GM19351 (cell line): ENCODE data around the gene NRBF2.
A peak's percentile ranks its signal among the peaks of the same experiment; 100 is the strongest.

Experiments
- ATAC-seq: cut with Tn5 transposase; IDR thresholded peaks from one replicate; pipeline ENCODE4 v1.9.1; 2021; ENCODE audit warnings: mild to moderate bottlenecking, moderate library complexity; ENCODE audit not compliant: unreplicated experiment

NRBF2 gene

GRCh38 chr10:63157845-63158624, 24.9 kb downstream of the NRBF2 start:
- ATAC-seq = peak; percentile 67

GRCh38 chr10:63161592-63161991, 28.5 kb downstream of the NRBF2 start:
- no peak for ATAC-seq

DNA sequence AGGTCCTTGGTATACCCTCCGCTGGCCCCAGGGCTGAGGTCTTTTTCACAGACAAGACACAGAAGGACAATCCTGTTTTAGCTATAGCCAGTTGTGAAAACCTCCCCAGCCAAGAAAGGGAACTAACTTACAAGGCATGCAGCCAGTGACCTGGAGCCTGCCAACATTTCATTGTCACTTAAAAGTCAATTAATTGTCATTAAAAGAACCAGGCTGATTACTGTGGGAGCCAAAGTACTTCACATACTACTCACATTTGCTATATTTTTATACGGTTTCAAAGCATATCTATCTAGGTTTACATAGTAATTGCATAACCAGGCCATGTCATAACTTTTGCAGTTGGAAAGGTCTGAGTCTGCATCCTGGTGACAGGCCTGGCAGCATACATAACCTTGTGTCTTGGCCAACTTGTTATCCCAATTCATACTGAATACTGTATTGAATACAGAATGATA, 31.1 kb downstream of the NRBF2 start:
- no peak for ATAC-seq

DNA sequence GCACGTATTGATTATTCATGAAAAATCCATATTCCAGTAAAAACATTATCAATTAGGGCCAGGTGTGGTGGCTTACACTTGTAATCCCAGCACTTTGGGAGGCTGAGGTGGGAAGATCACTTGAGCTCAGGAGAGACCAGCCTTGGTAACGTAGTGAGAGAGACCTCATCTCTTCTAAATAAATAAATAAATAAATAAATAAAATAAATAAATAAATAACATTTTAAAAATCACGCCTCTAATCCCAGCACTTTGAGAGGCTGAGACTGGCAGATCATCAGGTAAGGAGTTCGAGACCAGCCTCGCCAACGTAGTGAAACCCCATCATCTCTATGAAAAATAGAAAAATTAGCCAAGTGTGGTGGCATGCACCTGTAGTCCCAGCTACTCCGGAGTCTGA, 32.1 kb downstream of the NRBF2 start:
- no peak for ATAC-seq

DNA sequence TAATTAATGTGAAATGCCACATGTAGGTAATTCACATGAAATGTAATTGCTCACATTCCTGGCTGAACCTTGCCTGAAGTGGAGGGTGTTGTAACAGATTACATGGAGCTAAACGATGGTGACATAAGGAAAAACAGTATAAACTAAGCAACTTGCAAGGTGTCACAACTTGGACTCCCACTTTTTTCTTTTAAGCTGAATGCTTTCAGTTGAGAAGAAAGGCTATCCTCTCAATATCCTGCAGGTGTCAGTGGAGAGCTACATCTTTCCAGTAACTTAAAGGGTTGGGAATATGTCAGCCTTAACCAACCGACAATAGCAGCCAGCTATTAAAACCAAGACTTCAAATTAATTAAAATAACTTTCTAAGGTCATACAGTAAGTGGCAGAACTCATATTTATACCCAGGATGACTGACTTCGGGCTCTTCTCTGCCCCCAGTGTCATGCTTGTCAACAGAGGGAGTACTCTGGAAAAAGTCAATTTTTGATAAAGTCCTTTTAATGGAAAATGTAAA, 33.7 kb downstream of the NRBF2 start:
- peak; percentile 64 for ATAC-seq

DNA sequence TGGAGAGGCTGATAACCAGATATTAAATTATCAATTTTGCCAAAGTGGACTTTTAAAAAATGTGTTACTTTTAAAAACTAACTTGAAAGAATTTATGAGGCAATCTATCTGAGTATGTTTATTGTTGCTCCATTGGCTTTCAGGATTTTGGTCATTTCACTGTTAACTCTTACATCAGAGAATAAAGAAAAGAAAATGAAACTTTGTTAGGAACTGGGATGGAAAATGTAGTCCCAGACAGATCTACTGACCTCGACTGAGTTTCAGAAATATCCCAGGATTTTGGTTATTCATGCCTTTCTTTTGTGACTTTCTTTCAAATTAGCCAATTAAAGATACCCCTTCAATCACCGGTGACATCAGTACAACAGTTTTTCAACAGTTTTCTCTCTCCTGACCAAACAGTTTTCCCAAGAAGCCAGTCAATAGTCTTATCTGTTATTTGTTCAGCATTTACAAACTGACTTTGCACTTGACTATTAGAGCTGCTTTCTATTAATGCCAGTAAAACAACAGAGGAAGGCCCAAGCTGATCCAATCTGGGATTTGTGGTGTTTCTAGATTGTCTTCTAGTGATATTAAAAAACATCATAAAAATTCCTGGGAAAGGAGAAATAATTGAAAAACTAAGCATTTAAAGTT, 35.8 kb downstream of the NRBF2 start:
- no peak for ATAC-seq

- no peak for ATAC-seq
Observed at GRCh38 chr10:63169624-63170023, 36.5 kb downstream of the NRBF2 start.

DNA sequence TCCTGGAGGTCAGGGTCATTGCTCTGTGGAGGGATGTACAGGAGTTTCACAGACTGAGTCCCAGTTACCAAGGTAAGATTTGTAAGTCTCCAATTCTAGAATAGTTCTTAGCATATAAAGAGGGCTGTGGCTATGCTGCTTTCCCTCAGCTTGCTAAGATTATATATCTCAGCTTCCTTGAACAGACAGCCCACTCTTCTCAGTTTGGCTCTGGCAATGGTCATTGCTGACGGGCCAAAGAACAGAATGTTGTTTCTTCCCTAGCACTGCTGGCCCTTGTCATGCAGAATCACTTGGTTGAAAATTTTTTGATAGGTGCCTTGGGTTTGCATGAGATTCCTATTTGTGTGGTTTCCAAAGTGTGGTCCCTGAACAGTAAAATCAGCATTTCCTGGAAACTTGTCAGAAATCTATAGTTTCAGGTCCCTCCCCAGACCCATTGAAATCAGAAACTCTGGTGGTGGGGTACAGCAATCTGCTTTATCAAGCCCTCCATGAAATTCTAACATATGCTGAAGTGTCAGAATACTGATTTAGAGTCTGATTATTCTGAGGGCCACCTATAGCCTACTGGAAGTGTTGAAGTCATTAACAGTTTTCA, 38.2 kb downstream of the NRBF2 start:
- no peak for ATAC-seq

GRCh38 chr10:63171926-63172325, 38.8 kb downstream of the NRBF2 start:
- ATAC-seq = no peak

DNA sequence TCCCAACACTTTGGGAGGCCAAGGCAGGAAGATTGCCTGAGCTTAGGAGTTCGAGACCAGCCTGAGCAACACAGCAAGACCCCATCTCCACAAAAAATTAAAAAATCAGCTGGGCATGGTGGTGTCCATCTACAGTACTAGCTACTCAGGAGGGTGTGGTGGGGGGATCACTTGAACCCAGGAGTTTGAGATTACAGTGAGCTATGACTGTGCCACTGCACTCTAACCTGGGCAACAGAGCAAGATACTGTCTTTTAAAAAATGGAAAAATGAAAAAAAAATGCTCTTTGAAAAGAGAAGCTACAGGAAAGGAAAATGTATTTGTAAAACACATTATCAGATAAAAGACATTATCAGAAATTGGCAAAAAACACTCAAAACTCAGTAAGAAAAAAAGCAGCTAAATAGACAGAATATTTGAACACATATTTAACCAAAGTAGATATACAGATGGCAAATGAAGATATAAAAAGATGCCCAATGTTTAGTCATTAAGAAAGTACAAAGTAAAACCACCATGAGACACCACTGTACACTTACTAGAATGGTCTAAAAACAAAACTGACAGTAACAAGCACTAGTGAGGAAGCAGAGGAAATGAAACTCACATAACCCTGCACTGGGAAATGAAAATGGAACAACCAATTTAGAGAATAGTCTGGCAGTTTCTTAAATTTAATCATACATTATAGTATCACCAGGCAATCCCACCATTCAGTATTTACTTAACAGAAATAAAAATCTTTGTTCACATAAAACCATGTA, 40.5 kb downstream of the NRBF2 start:
- peak; percentile 100 for ATAC-seq

- no peak for ATAC-seq
Observed at GRCh38 chr10:63175534-63175933, 42.4 kb downstream of the NRBF2 start.

- ATAC-seq = no peak
Observed at GRCh38 chr10:63192826-63193225, 59.7 kb downstream of the NRBF2 start.

- no peak for ATAC-seq
Observed at GRCh38 chr10:63197344-63198092, 64.4 kb downstream of the NRBF2 start.

DNA sequence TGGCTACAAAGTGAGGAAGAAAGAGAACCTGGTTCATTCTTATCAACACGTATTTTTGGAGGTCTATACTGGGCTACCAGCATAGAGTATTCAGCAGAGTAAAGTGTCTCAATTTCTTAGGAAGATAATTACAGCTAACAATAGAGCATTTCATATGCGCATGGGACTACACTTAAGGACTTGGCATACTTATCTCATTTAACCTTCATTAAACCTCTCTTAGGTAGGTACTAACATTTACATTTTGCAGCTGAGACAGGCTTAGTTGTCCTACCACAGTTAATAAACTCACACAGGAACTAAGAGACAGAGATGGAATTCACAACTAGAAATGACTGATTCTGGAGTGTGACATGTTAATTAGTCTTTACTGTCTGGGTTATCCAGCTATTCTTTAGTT, 66.6 kb downstream of the NRBF2 start:
- ATAC-seq = no peak

DNA sequence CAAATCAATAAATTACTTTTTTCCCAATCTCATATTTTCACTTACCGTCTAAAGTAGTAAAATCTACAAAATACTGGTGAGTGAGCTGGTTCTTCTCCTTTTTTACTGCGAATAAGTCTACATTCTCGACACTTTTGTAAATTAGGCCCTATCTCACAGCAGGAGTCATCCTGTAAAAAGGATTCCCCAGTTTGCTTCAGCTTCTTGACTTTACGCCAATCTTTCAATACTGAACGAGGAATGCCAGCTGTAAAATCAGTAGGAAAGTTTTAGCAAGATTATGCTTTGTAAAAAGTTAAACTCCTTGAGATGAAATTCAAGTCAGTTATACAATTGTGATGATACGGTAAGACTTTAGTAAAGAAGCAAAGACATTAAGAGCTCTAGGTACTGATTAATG, 67.3 kb downstream of the NRBF2 start:
- no peak for ATAC-seq

GRCh38 chr10:63201118-63201517, 68.0 kb downstream of the NRBF2 start:
- no peak for ATAC-seq
